Measurements from ENCODE around the gene ARL4C.

ARL4C gene

GRCh38 chr2:234497594-234498235, 834 bp upstream of the ARL4C start:
- DNase-seq: no peak

- DNase-seq: peak; percentile 34
Observed at GRCh38 chr2:234496055-234496834, 636 bp downstream of the ARL4C start.

- DNase-seq: no peak
Observed at GRCh38 chr2:234495251-234496054, 1.4 kb downstream of the ARL4C start.

- no peak for DNase-seq
Observed at GRCh38 chr2:234494361-234495250, 2.3 kb downstream of the ARL4C start.

GRCh38 chr2:234493796-234494195, 3.1 kb downstream of the ARL4C start:
- DNase-seq: no peak

GRCh38 chr2:234492717-234493485, 4.0 kb downstream of the ARL4C start:
- DNase-seq: no peak

GRCh38 chr2:234491897-234492296, 5.0 kb downstream of the ARL4C start:
- DNase-seq: no peak

- DNase-seq: no peak
Observed at GRCh38 chr2:234491281-234491680, 5.6 kb downstream of the ARL4C start.

GRCh38 chr2:234490271-234491091, 6.4 kb downstream of the ARL4C start:
- no peak for DNase-seq

- no peak for DNase-seq
Observed at GRCh38 chr2:234488913-234489451, 7.9 kb downstream of the ARL4C start.

- no peak for DNase-seq
Observed at GRCh38 chr2:234488486-234488885, 8.4 kb downstream of the ARL4C start.

GRCh38 chr2:234487356-234487755, 9.5 kb downstream of the ARL4C start:
- no peak for DNase-seq

GRCh38 chr2:234483568-234484251, 13.2 kb downstream of the ARL4C start:
- no peak for DNase-seq

GRCh38 chr2:234481301-234481700, 15.6 kb downstream of the ARL4C start:
- no peak for DNase-seq

GRCh38 chr2:234480337-234480736, 16.5 kb downstream of the ARL4C start:
- DNase-seq: no peak

- DNase-seq: no peak
Observed at GRCh38 chr2:234479465-234479864, 17.4 kb downstream of the ARL4C start.

- no peak for DNase-seq
Observed at GRCh38 chr2:234478121-234478858, 18.6 kb downstream of the ARL4C start.

GRCh38 chr2:234476766-234477165, 20.1 kb downstream of the ARL4C start:
- DNase-seq: no peak

GRCh38 chr2:234474654-234475053, 22.2 kb downstream of the ARL4C start:
- DNase-seq: no peak

All from NCI-H226 (cell line).